Measurements from ENCODE around the gene ZSCAN12.
"Not testable (repeated sequence)": the region's sequence is repeated elsewhere in the genome, so short reads cannot be mapped to it uniquely, and the experiment has no call there.

Gene ZSCAN12

GRCh38 chr6:28399350-28400121 lies at the start of gene ZSCAN12:
ZSCAN12 (minus strand) TSS chr6:28399747; CDS start chr6:28398405, 1,342 bp downstream.
- Histone ChIP-seq H3K9me3 (ENCODE audit: low read length) (no peaks in the 10 kb centered on the region), H3K27ac (ENCODE audit: low read depth, low read length) (peak within 1 kb of the TSS; percentile 5), H3K4me3 (ENCODE audit: low read depth in 1 of 2, low read length in 2 of 2) (peak within 1 kb of the TSS; percentile 92 to 98), H3K27me3 (ENCODE audit: control insufficient read depth in 1 of 2, insufficient read depth in 2 of 2, low read length in 2 of 2) (no peaks in the 10 kb centered on the region), H3K4me1 (ENCODE audit: insufficient read depth, low read length) (peaks cover 13% of the 10 kb centered on the region), H3K36me3 (ENCODE audit: insufficient read depth, low read length) (peaks cover 6% of the 10 kb centered on the region), H3K9ac (ENCODE audit: low read length) (peak within 1 kb of the TSS; percentile 92)

GRCh38 chr6:28449056-28449455 lies 49.5 kb upstream of the ZSCAN12 start:
- no peaks in the 10 kb centered on the region for H3K36me3 ChIP-seq (ENCODE audit: insufficient read depth, low read length)
- H3K4me3 ChIP-seq (ENCODE audit: low read depth in 1 of 2, low read length in 2 of 2): no peak overlapping the region
- no peak overlapping the region for H3K27ac ChIP-seq (ENCODE audit: low read depth, low read length)
- peaks cover 3% of the 10 kb centered on the region for H3K9me3 ChIP-seq (ENCODE audit: low read length)
- H3K4me1 ChIP-seq (ENCODE audit: insufficient read depth, low read length): no peaks in the 10 kb centered on the region
- H3K27me3 ChIP-seq (ENCODE audit: control insufficient read depth in 1 of 2, insufficient read depth in 2 of 2, low read length in 2 of 2): peaks cover 15 to 18% of the 10 kb centered on the region in 2 donors
- H3K9ac ChIP-seq (ENCODE audit: low read length): no peak overlapping the region

GRCh38 chr6:28447512-28447906 lies 48.0 kb upstream of the ZSCAN12 start:
- H3K4me3 ChIP-seq (ENCODE audit: low read depth in 1 of 2, low read length in 2 of 2): peak overlapping the region in 1 of 2 donors; percentile 10
- not testable (repeated sequence) for H3K9ac ChIP-seq (ENCODE audit: low read length); H3K9me3 ChIP-seq (ENCODE audit: low read length); H3K27ac ChIP-seq (ENCODE audit: low read depth, low read length); H3K4me1 ChIP-seq (ENCODE audit: insufficient read depth, low read length); H3K36me3 ChIP-seq (ENCODE audit: insufficient read depth, low read length)
- H3K27me3 ChIP-seq (ENCODE audit: control insufficient read depth in 1 of 2, insufficient read depth in 2 of 2, low read length in 2 of 2): peaks cover 14 to 15% of the 10 kb centered on the region in 2 donors

DNA sequence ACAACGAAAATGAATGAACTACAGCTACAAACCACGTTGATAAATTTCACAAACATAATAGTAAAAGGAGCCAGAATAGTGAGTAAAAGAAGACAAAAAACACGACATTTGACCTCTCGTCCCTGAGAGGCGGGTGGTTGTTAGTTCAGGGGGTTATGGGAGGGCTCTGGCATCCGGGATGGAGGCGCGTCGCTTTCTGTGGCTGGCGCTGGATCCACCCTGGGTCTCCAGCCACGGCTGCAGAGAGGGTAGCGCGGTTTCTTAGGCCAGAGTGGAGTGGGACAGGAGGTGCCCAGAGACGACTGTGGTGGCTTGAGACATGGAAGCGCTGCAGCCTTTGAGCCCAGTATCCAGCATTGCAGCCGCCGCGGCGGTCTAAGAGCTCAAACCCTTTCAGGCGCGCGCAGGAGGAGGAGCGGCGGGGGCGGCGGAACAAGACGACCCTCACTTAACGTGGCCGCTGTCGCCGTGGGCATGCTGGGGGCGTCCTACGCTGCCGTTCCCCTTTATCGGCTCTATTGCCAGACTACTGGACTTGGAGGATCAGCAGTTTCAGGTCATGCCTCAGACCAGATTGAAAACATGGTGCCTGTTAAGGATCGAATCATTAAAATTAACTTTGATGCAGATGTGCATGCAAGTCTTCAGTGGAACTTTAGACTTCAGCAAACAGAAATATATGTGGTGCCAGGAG lies 47.4 kb upstream of the ZSCAN12 start:
- H3K9ac ChIP-seq (ENCODE audit: low read length): no peak overlapping the region
- H3K9me3 ChIP-seq (ENCODE audit: low read length): peaks cover 3% of the 10 kb centered on the region
- peaks cover 13 to 15% of the 10 kb centered on the region in 2 donors for H3K27me3 ChIP-seq (ENCODE audit: control insufficient read depth in 1 of 2, insufficient read depth in 2 of 2, low read length in 2 of 2)
- H3K27ac ChIP-seq (ENCODE audit: low read depth, low read length): no peak overlapping the region
- peak overlapping the region in 1 of 2 donors; percentile 10 for H3K4me3 ChIP-seq (ENCODE audit: low read depth in 1 of 2, low read length in 2 of 2)
- no peaks in the 10 kb centered on the region for H3K36me3 ChIP-seq (ENCODE audit: insufficient read depth, low read length)
- peaks cover 7% of the 10 kb centered on the region for H3K4me1 ChIP-seq (ENCODE audit: insufficient read depth, low read length)

- H3K9me3 ChIP-seq (ENCODE audit: low read length); H3K36me3 ChIP-seq (ENCODE audit: insufficient read depth, low read length); H3K4me1 ChIP-seq (ENCODE audit: insufficient read depth, low read length); H3K27ac ChIP-seq (ENCODE audit: low read depth, low read length); H3K9ac ChIP-seq (ENCODE audit: low read length); H3K4me3 ChIP-seq (ENCODE audit: low read depth in 1 of 2, low read length in 2 of 2): not testable (repeated sequence)
- H3K27me3 ChIP-seq (ENCODE audit: control insufficient read depth in 1 of 2, insufficient read depth in 2 of 2, low read length in 2 of 2): peaks cover 13 to 15% of the 10 kb centered on the region in 2 donors
Measured at GRCh38 chr6:28444759-28445158, 45.2 kb upstream of the ZSCAN12 start.

GRCh38 chr6:28443112-28443773 lies 43.7 kb upstream of the ZSCAN12 start, which contains the start of gene ZSCAN23:
ZSCAN23 (minus strand) TSS chr6:28443491; CDS start chr6:28436266, 7,225 bp downstream.
- H3K9ac ChIP-seq (ENCODE audit: low read length): peak within 1 kb of the TSS; percentile 56
- H3K27ac ChIP-seq (ENCODE audit: low read depth, low read length): peak within 1 kb of the TSS; percentile 38

GRCh38 chr6:28442586-28442985 lies 43.0 kb upstream of the ZSCAN12 start:
- Histone ChIP-seq H3K27ac (ENCODE audit: low read depth, low read length) (peak overlapping the region; percentile 38), H3K4me3 (ENCODE audit: low read depth in 1 of 2, low read length in 2 of 2) (peak overlapping the region; percentile 69 to 86), H3K36me3 (ENCODE audit: insufficient read depth, low read length) (no peaks in the 10 kb centered on the region), H3K9ac (ENCODE audit: low read length) (peak overlapping the region; percentile 56), H3K27me3 (ENCODE audit: control insufficient read depth in 1 of 2, insufficient read depth in 2 of 2, low read length in 2 of 2) (peaks cover 13 to 15% of the 10 kb centered on the region in 2 donors), H3K9me3 (ENCODE audit: low read length) (peaks cover 3% of the 10 kb centered on the region), H3K4me1 (ENCODE audit: insufficient read depth, low read length) (peaks cover 7% of the 10 kb centered on the region)

More at GRCh38 chr6:28443112-28443773, 43.7 kb upstream of the ZSCAN12 start, which contains the start of gene ZSCAN23:
- Histone ChIP-seq H3K27me3 (ENCODE audit: control insufficient read depth in 1 of 2, insufficient read depth in 2 of 2, low read length in 2 of 2) (peaks cover 13 to 15% of the 10 kb centered on the region in 2 donors), H3K4me1 (ENCODE audit: insufficient read depth, low read length) (peaks cover 7% of the 10 kb centered on the region), H3K9me3 (ENCODE audit: low read length) (peaks cover 3% of the 10 kb centered on the region), H3K4me3 (ENCODE audit: low read depth in 1 of 2, low read length in 2 of 2) (peak within 1 kb of the TSS; percentile 69 to 86), H3K36me3 (ENCODE audit: insufficient read depth, low read length) (no peaks in the 10 kb centered on the region)

DNA sequence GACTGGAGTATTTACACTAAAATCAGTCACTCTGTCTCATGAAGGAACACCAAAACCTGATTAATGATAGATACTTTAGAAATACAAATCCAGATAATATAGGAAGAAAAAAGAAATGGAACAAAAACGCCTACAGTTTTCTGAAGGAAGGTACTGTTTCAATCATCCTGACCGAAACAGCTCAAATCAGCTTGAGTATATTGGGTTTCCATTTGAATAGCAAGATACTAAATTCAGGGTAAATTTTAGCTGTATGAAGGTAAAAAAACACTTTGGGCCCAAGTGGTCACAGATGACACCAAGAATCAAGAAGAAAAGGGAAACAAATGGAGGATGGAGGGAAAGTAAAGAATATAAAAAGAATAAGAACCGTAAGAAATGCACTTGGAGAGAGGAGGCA lies 36.9 kb upstream of the ZSCAN12 start:
- Histone ChIP-seq H3K27ac (ENCODE audit: low read depth, low read length) (no peak overlapping the region), H3K4me3 (ENCODE audit: low read depth in 1 of 2, low read length in 2 of 2) (no peak overlapping the region), H3K9me3 (ENCODE audit: low read length) (no peaks in the 10 kb centered on the region), H3K9ac (ENCODE audit: low read length) (no peak overlapping the region), H3K36me3 (ENCODE audit: insufficient read depth, low read length) (peaks cover 8% of the 10 kb centered on the region), H3K27me3 (ENCODE audit: control insufficient read depth in 1 of 2, insufficient read depth in 2 of 2, low read length in 2 of 2) (no peaks in the 10 kb centered on the region), H3K4me1 (ENCODE audit: insufficient read depth, low read length) (no peaks in the 10 kb centered on the region)

GRCh38 chr6:28433119-28433518 lies 33.6 kb upstream of the ZSCAN12 start:
- no peaks in the 10 kb centered on the region for H3K4me1 ChIP-seq (ENCODE audit: insufficient read depth, low read length)
- H3K4me3 ChIP-seq (ENCODE audit: low read depth in 1 of 2, low read length in 2 of 2): no peak overlapping the region

DNA sequence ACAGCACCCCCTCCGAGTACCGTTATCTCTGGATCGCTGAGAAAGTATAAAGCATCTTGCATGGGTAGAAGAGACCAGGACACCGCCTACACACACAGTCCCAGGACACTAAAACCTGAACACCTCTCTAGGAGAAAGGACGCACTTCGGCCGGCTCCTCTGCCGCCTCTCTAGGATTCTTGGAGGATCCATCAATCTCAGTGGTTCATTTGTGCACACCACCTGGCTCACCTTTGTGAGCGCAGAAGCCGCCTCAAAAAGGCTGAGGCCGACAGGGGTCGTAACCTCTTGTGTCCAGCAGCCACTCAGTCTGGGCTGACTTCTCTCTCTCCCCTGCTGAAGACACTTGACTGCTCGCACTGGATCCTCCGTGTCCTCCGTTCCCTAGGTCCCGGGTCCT lies 30.2 kb upstream of the ZSCAN12 start:
- Histone ChIP-seq H3K4me1 (ENCODE audit: insufficient read depth, low read length) (no peaks in the 10 kb centered on the region), H3K9ac (ENCODE audit: low read length) (no peak overlapping the region), H3K4me3 (ENCODE audit: low read depth in 1 of 2, low read length in 2 of 2) (no peak overlapping the region), H3K9me3 (ENCODE audit: low read length) (no peaks in the 10 kb centered on the region), H3K36me3 (ENCODE audit: insufficient read depth, low read length) (peaks cover 7% of the 10 kb centered on the region), H3K27me3 (ENCODE audit: control insufficient read depth in 1 of 2, insufficient read depth in 2 of 2, low read length in 2 of 2) (no peaks in the 10 kb centered on the region), H3K27ac (ENCODE audit: low read depth, low read length) (no peak overlapping the region)

More at GRCh38 chr6:28433119-28433518, 33.6 kb upstream of the ZSCAN12 start:
- Histone ChIP-seq H3K9ac (ENCODE audit: low read length) (no peak overlapping the region), H3K36me3 (ENCODE audit: insufficient read depth, low read length) (peaks cover 8% of the 10 kb centered on the region), H3K27me3 (ENCODE audit: control insufficient read depth in 1 of 2, insufficient read depth in 2 of 2, low read length in 2 of 2) (no peaks in the 10 kb centered on the region), H3K9me3 (ENCODE audit: low read length) (no peaks in the 10 kb centered on the region), H3K27ac (ENCODE audit: low read depth, low read length) (no peak overlapping the region)

DNA sequence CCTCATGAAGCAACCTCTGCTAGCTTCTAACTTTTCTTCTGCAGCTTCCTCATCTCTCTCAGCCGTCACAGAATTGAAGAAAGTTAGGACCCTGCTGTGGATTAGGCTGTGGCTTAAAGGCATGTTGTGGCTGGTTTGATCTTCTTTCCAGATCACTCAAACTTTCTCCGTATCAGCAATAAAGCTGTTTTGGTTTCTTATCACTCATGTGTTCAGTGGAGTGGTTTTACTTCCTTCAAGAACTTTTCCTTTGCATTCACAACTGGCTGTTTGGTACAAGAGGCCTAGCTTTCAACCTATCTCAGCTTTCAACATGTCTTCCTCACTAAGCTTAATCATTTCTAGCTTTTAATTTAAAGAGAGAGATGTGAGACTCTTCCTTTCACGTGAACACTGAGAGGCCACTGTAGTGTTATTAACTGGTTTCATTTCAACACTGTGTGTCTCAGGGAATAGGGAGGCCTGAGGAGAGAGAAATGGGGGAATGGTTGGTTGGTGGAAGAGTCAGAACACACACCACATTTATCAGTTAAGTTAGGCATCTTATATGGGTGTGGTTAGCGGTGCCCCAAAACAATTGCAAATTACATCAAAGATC lies 26.5 kb upstream of the ZSCAN12 start:
- Histone ChIP-seq H3K9ac (ENCODE audit: low read length) (no peak overlapping the region), H3K4me1 (ENCODE audit: insufficient read depth, low read length) (no peaks in the 10 kb centered on the region)

More for the DNA sequence above, 26.5 kb upstream of the ZSCAN12 start:
- Histone ChIP-seq H3K9me3 (ENCODE audit: low read length) (no peaks in the 10 kb centered on the region), H3K27me3 (ENCODE audit: control insufficient read depth in 1 of 2, insufficient read depth in 2 of 2, low read length in 2 of 2) (no peaks in the 10 kb centered on the region), H3K27ac (ENCODE audit: low read depth, low read length) (no peak overlapping the region), H3K36me3 (ENCODE audit: insufficient read depth, low read length) (peaks cover 4% of the 10 kb centered on the region), H3K4me3 (ENCODE audit: low read depth in 1 of 2, low read length in 2 of 2) (no peak overlapping the region)

Data from muscle layer of colon (tissue), 2 donors.